ENCODE data around the gene CNTNAP2.

DNA sequence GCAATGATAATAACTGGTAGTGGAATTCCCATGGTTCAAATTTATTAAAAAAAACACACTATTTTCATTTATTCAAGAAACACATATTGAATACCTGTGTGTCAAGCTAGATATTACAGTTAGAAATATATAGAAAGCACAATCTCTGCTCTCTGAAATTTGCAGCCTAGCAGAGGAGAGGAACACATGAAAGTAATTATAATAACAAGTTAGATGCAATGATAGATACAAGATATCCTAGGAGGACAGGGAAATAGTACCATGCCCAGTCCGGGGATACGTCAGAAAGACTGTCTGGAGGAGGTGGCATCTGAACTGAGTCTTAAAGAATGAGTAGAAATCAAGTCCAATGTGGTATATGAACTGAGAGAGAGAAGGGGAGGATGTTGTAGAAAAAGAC lies 1988.3 kb downstream of the CNTNAP2 start:
- TF ChIP-seq ELF4 (IDR thresholded peaks at IDR 0.05) (no peak), BHLHE40 (IDR thresholded peaks at IDR 0.05; ENCODE audit: borderline replicate concordance) (no peak), PKNOX1 (IDR thresholded peaks at IDR 0.05) (no peak), SP1 (IDR thresholded peaks at IDR 0.05) (no peak), FOXK2 (IDR thresholded peaks at IDR 0.05) (no peak), ARNT (IDR thresholded peaks at IDR 0.05) (no peak), TARDBP (IDR thresholded peaks at IDR 0.05) (no peak), ZNF384 (IDR thresholded peaks at IDR 0.05) (no peak), FOXM1 (IDR thresholded peaks at IDR 0.05; ENCODE audit: borderline replicate concordance) (no peak), FOXA1 (IDR thresholded peaks at IDR 0.05) (no peak)
